C4-2B (cell line): ENCODE results near the gene CFAP99.
A peak's percentile ranks its signal among the peaks of the same experiment; 100 is the strongest.

Experiments used
- H3K27ac ChIP-seq: fragments of 450-650 bp; 2 replicates; pipeline ENCODE4 v1.5.1; 2017
- CTCF ChIP-seq: fragments of 450-650 bp; conservative IDR thresholded peaks from 2 replicates; pipeline ENCODE4 v1.5.1; 2017; ENCODE audit warnings: mild to moderate bottlenecking
- ZFX ChIP-seq: fragments of 450-650 bp; IDR thresholded peaks from 2 replicates; pipeline ENCODE4 v1.6.1; 2017

The CFAP99 gene

GRCh38 chr4:2497324-2497723, 78.6 kb downstream of the CFAP99 start:
- no peak overlapping the region for H3K27ac ChIP-seq

GRCh38 chr4:2497931-2498330, 79.2 kb downstream of the CFAP99 start:
- TF ChIP-seq ZFX (no peak), CTCF (no peak)
- H3K27ac ChIP-seq, result no peak overlapping the region

More at GRCh38 chr4:2497324-2497723, 78.6 kb downstream of the CFAP99 start:
- TF ChIP-seq ZFX (no peak), CTCF (no peak)

GRCh38 chr4:2500547-2500946, 81.8 kb downstream of the CFAP99 start:
- no peak overlapping the region for H3K27ac ChIP-seq
- TF ChIP-seq CTCF, result no peak
- TF ChIP-seq ZFX, result no peak

GRCh38 chr4:2501034-2501594, 82.4 kb downstream of the CFAP99 start:
- H3K27ac ChIP-seq, result 0 out of 2 replicates have a peak overlapping the region, but pooled peaks have one; percentile 1

GRCh38 chr4:2503809-2504208, 85.1 kb downstream of the CFAP99 start:
- TF ChIP-seq CTCF (no peak), ZFX (no peak)
- H3K27ac ChIP-seq, result no peak overlapping the region

More at GRCh38 chr4:2501034-2501594, 82.4 kb downstream of the CFAP99 start:
- TF ChIP-seq CTCF, result no peak
- no peak for TF ChIP-seq ZFX

- H3K27ac ChIP-seq, result no peak overlapping the region
- no peak for TF ChIP-seq ZFX
- TF ChIP-seq CTCF, result no peak
Measured at GRCh38 chr4:2507259-2507658, 88.5 kb downstream of the CFAP99 start.

GRCh38 chr4:2507855-2508254, 89.1 kb downstream of the CFAP99 start:
- H3K27ac ChIP-seq, result no peak overlapping the region
- TF ChIP-seq ZFX (no peak), CTCF (no peak)
